T47D (cell line): ENCODE data around the gene PPFIA1.
"Not testable (repeated sequence)": the region's sequence is repeated elsewhere in the genome, so short reads cannot be mapped to it uniquely, and the experiment has no call there.

Experiments used
- DNase-seq, 2 experiments: peaks; one replicate each; pipeline versions ENCODE4 v3.0.0 to v3.0.0-alpha.2; 2011 to 2012; ENCODE audit warnings: low read depth in 1 of 2, low spot score in 1 of 2
- JUND ChIP-seq: IDR thresholded peaks from 2 replicates; pipeline ENCODE4 v1.6.1; 2012; ENCODE audit warnings: low read depth
- in situ Hi-C: cut with HindIII; loops from 2 replicates; pipeline ENCODE4 v1.10.0; 2016; ENCODE audit warnings: low sequenced_read_pairs, low pct_unique_long_range_greater_than_20kb

Gene PPFIA1

GRCh38 chr11:70399681-70400112 is 129.2 kb downstream of the PPFIA1 start:
- TF ChIP-seq JUND = no peak
- in situ Hi-C loops = no loop called here
- peak; percentile 60 to 71 for DNase-seq

GRCh38 chr11:70400643-70401042 is 130.2 kb downstream of the PPFIA1 start:
- in situ Hi-C loops = no loop called here
- no peak for TF ChIP-seq JUND
- no peak for DNase-seq

GRCh38 chr11:70402016-70402415 is 131.5 kb downstream of the PPFIA1 start:
- in situ Hi-C loops = no loop called here
- TF ChIP-seq JUND = no peak
- DNase-seq = no peak

- no peak for TF ChIP-seq JUND
- in situ Hi-C loops = no loop called here
- DNase-seq = peak in 1 of 2 experiments; percentile 21
These were observed 132.2 kb downstream of the PPFIA1 start for GRCh38 chr11:70402685-70403084.

GRCh38 chr11:70404244-70404643 is 133.8 kb downstream of the PPFIA1 start:
- in situ Hi-C loops = no loop called here
- DNase-seq = no peak
- TF ChIP-seq JUND = no peak

GRCh38 chr11:70405679-70406395 is 135.3 kb downstream of the PPFIA1 start:
- no peak for TF ChIP-seq JUND
- in situ Hi-C loops = no loop called here
- no peak for DNase-seq

GRCh38 chr11:70407121-70407520 is 136.6 kb downstream of the PPFIA1 start:
- in situ Hi-C loops = no loop called here
- TF ChIP-seq JUND = no peak
- DNase-seq = no peak

- in situ Hi-C loops = no loop called here
- no peak for DNase-seq
- TF ChIP-seq JUND = no peak
These were observed 137.3 kb downstream of the PPFIA1 start for GRCh38 chr11:70407814-70408213.

GRCh38 chr11:70408326-70408725 is 137.8 kb downstream of the PPFIA1 start:
- DNase-seq, in situ Hi-C loops: not testable (repeated sequence)

GRCh38 chr11:70409437-70409836 is 138.9 kb downstream of the PPFIA1 start:
- no peak for TF ChIP-seq JUND
- in situ Hi-C loops = no loop called here
- no peak for DNase-seq

GRCh38 chr11:70409871-70410270 is 139.4 kb downstream of the PPFIA1 start:
- in situ Hi-C loops = no loop called here
- DNase-seq = no peak
- no peak for TF ChIP-seq JUND

- in situ Hi-C loops = no loop called here
- TF ChIP-seq JUND = no peak
- DNase-seq = no peak
These were observed 140.1 kb downstream of the PPFIA1 start for GRCh38 chr11:70410276-70411205.

- DNase-seq = no peak
- no peak for TF ChIP-seq JUND
- in situ Hi-C loops = no loop called here
These were observed 141.4 kb downstream of the PPFIA1 start for GRCh38 chr11:70411713-70412452.
